Activated effector memory CD4-positive, alpha-beta T cell treated with Interleukin-2 at 50 U/mL for 16 hours (primary cell): Measurements from ENCODE around the gene NRP1.
A peak's percentile ranks its signal among the peaks of the same experiment; 100 is the strongest.
"Not testable (repeated sequence)": the region's sequence is repeated elsewhere in the genome, so short reads cannot be mapped to it uniquely, and the experiment has no call there.

Experiments used
- DNase-seq: peaks from one replicate; pipeline ENCODE4 v3.0.0-alpha.2; 2020

The NRP1 gene

DNA sequence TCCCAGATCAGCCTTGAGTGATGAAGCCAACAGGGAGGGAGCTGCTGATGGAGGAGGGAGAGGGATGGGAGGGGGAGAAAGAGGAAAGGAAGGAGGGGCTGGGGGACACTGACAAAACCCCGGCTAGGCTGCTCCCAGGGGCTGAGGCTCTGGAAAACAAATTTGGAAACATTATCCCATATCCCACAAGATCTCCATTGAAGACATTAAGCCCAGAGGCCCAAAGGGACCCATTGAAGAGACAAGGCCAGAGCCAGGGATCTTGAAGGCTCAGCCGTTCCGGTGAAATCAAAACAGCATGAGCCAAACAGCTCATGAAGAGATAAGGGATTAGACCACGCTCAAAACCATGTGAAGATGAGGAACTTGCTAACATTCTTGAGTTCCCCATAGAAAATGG is 192.2 kb downstream of the NRP1 start:
- no peak for DNase-seq

DNA sequence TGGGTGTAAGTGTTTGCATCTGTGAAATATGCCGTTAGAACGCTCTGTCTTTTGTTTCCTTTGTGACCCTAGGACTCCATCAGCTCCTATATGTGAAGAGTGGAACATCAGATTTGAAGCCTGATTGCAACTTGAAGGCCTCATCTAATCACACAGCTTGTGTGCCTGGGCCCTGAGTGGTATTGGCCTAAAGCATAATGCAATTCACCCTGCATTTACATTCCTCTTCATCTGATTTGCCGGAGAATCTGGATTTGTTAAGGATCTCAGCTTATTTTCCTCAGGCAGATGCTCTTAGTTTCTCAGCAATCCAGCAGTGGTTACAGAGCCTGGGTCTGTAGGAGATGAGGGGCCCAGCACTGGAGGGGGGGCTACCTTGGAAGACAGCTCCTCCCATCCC is 193.2 kb downstream of the NRP1 start:
- DNase-seq: no peak

DNA sequence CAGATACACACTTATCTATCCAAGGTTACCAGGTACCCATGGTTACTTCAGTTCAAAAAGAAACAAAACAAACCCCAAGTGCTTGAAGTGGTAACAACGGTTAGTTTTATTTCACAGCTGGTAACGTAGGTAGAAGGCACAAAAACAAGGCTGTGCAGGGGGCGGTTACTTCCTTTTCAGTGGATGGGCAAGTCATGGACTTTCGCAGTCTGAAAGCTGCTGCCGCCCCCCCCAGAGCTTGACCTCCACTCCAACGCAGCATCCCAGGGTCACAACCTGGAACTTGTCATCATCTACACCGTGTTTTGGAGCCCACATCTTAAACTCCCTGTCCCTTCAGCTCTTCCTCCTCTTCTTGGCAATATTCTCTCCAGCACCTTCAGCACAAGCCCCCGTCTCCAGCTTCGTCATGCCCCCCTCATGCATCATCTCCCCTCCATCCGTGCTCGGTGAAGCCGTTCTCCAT is 195.3 kb downstream of the NRP1 start:
- DNase-seq: peak; percentile 60

DNA sequence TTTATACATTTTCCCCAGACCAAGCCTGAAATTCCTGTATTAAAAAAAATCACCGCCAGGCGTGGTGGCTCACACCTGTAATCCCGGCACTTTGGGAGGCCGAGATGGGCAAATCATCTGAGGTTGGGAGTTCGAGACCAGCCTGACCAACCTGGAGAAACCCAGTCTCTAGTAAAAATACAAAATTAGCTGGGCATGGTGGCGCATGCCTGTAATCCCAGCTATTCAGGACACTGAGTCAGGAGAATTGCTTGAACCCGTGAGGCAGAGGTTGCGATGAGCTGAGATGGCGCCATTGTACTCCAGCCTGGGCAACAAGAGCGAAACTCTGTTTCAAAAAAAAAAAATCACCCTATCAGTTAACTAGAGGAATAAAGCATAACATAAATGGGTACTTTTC is 195.8 kb downstream of the NRP1 start:
- DNase-seq: not testable (repeated sequence)

DNA sequence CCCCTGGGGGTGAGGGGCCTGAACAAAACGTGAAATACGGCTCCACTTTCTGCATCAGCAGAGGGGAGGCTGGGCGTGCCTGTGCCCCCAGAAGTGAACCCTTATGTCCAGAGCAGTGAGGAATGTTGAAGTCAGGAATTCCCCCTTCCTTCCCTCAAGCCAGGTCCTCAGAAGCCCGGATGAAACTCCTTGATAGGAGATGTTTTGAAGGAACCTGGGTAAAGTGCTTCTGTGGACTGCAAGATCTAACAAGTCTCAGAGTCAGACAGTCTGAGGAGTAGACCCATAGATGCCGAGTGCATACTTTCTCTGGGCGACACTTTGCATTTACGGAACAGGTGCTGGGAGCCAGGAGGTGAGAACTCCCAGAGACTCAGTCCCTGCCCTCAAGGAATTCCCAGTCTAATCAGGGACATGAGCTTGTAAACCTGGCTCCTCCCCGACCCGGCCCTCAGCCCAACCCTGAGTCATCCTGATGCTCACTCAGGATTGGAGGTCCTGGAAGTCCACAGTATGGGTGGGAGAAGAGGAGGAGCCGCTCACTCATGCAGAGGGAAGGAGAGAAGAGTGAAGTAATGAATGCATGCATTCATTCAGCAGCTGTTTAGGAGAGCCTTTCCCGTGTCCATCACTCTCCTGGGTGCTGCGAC is 197.0 kb downstream of the NRP1 start:
- DNase-seq: no peak

DNA sequence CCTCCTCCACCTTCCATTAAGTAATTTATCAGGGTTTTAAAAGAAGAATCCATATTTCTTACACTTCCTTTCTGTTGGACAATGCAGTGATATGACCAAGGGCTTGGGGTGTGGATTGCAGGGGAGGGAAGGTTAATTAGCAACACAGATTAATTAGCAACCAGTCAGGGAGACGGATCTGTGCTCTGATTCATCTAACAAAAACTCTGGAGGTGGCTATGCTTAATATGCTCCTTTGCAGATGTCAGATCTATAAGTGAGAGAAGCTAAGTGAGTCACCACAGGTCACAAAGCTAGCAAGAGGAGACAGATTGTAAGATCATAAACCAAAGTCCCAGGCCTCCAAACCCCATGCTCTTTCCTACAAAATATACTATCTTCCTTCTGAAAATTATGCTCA is 197.7 kb downstream of the NRP1 start:
- DNase-seq: no peak

DNA sequence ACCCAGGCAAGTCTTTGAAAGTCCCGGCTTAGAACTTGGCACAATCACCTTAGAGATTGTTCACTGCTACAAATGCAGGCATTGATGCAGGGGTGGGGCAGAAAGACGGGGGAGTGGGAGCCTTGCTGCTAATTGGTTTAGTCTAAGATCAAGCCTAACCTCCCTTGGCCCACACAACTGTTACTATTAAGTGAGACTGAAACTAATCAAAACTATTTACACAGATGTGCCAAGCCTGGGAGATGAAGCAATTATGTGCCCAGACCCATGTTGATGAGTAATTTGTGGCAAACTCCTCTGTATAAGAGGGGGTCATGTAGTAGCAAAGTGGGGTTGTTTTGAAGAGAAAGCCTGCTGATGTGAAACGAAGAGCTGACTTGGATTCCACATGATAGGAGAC is 198.2 kb downstream of the NRP1 start:
- DNase-seq: no peak

DNA sequence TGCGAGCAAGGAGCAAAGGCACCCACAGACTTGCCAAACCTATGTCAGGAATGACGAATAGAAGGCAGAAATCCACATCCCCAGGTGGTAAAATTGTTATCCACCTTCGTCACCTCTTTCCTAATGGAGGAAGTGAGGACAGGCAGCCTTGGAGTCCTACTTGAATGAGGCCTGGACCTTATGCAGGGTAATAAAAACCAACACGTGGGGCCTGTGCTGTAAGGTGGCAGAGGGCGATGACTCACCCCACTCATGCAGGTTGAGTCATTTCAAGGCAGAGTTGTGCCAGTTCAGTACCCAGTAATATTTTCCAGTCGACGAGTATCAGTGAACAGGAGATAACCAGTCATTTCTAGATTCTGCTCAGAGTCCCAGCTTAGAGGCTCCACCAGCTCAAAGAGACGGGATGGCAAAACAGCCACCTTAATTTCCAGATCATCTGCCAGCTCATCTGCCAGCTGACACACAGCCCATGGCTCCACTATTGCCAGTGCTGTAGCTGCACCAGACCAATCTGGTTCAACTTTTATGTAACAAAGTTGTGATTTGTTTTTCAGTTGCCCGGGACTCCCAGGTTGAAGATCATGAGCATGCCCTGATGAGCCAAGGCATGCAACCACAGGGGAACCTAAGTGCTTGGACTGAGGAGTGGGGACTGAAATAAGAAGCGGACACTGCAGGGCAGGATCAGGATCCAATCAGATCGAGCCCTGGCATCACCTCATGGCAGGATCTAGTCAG is 200.3 kb downstream of the NRP1 start:
- peak; percentile 66 for DNase-seq

DNA sequence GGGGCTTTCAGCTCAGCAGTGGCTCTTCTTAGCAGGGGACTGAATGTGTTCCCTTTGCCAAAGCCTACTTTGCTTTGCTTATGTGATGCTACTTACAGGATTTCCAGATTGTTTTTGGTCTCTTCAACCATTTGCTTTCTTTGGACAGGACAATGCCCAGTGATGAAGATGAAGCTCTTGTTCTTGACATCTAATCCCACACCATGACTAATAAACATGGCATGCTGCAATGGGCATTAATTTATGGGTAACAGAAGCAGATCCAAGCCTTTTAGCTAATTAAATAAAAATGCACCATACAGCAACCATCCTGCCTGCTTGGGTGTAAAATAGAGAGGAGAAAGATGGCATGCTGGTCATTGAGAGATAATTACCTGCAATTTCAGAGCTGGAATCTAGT is 200.9 kb downstream of the NRP1 start:
- no peak for DNase-seq

DNA sequence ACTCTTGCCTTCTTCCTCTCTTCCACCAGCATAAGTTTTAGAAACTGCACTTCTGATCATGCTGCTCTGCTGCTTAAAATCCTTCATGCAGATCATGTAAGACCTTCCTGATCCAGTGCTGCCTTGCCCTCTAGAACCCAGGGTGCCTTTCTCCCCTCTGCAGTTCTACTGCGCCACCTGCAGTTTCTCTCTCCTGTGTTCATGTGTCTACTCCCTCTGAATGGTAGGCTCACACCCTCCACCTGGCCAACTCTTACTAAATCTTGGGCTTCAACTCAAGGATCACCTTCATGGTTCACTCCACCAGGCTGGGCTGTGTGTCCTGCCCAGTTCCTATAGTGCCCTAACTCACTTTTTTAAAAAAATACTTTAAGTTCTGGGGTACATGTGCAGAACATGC is 201.8 kb downstream of the NRP1 start:
- DNase-seq: peak; percentile 59

DNA sequence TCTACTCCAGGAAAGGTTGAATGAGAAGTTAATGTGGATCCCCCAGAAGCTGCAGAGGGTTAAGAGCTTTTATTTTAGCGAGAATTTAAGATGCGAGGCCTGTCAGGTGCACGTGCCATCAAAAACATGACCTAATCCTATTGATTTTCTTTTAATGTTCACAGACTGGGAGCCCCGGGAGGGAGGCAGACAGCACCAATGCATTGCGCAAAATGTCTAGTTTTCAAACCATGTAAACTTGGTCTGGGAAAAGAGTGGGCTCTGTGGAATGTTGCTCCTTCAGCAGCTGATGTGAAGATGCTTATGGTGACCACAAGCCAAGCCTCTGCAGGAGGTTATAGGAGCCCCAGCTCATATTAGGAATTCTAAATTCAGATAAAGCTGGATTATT is 204.5 kb downstream of the NRP1 start:
- DNase-seq: no peak

DNA sequence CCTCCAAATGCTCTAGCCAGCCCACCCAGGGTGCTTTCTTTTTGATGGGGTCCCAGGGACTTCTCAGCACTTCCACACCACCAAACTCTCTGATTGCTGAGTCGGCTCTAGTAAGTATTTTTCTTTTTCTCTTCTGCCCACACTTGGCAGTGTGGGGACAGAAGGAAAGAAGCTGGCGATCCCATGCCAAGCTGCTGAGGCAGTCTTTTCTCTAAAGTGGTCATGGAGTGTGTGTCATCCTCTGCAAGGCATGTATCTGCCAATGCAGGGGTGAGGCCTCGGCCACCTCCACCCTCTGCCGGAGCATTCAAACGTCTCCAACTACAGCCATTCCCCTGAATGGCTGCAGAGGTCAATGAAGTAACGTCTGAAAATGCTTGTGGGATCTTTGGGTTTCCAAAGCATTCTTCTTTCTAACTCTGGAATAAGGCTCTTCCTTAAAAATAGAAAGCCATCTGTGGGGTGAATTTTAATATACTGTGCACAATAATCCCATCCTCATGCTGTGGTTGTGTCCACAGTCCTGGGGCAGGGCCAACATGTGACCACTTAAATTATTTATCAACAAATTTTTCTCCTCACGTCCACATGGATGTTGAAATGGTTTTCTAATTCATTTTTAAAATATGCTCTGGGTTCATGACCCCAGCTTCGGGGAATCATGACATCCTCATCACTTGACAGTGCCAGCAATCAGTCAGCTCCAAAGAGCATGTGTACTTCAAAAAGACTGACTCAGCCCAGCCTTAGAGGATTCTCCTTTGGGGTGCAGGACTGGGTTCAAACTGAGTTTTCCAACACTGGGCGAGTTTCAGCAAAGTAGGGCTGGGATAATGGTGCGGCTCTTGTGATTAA is 205.1 kb downstream of the NRP1 start:
- no peak for DNase-seq

DNA sequence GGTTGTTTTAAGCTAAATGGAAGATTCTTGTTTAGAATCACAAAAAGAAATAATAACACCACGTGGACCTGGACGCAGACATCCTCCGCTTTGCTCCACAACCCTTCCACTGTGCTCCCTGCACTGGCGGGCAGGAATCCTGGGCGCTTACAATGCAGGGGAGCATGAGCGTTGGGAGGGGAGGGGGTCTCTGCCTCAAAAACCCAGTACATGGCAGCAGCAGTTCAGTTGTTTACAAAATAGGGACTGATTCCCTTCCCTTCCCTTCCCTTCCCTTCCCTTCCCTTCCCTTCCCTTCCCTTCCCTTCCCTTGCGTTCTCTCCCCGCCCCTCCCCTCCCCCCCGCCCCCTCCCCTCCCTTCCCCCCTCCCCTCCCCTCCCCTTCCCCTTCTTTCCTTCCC is 206.8 kb downstream of the NRP1 start:
- no peak for DNase-seq
